Skin epidermis (tissue), 12 donors: ENCODE results near the gene RHBDL1.

Experiments
- H3K27ac ChIP-seq, 21 experiments: fragments of 200-600 bp; sonication (generic) in 11 of 21; one replicate each; pipeline ENCODE4 v1.5.0; 2020; ENCODE audit warnings: mild to moderate bottlenecking in 3 of 21, inconsistent platforms in 2 of 21, moderate library complexity in 2 of 21
- H3K4me3 ChIP-seq, 7 experiments: fragments of 200-600 bp; sonication (generic) in 2 of 7; one replicate each; pipeline ENCODE4 v1.5.0; 2020; ENCODE audit warnings: inconsistent platforms in 2 of 7, mild to moderate bottlenecking in 2 of 7, moderate library complexity in 1 of 7

RHBDL1 gene

GRCh38 chr16:635573-636205, 39.8 kb upstream of the RHBDL1 start:
- H3K4me3 ChIP-seq = peak overlapping the region; percentile 62 to 90 (median 73)
- peak overlapping the region; percentile 30 to 95 (median 88) for H3K27ac ChIP-seq

DNA sequence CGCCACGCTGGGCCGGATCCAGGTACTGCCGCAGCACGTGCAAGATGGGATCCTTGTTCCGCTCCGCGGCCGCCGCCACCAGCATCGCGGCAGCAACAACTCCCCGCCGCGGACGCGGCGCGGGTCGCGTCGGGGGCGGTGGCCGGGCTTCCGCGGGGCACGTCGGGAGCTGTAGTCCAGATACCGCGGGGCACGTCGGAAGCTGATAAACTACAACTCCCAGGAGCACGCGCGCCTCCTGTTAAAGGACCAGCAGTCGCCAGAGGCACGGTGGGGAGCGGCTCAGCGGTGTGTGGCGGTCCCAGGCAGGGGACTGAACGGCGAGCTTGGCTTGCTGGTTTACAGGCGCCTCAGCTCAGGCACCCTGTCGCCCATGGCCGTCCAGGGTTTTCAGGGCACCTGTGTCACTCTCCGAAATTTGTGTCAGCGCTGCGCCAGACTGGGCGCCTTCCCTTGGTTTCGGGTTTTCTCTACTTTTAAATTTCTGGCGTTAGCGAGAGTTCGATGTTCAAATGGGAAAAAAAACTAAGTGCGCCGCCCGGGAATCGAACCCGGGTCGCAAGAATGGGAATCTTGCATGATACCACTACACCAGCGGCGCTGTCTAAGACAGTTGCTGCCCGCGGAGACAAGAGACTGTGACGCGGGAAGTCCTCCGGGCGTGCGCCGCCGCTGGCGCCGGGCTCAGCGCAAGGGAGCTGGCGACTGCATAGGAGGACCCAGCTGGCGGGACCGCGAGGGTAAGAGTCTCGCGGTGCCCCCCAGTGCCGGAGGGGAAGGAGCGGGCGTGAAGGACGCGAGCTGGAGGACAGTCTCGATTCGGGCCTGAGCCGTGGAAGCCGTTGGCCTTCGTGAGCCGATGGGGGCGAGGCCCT, 39.0 kb upstream of the RHBDL1 start, which contains the start of gene METTL26:
TSS of gene METTL26 (minus strand) at position 100 of the 875 bp plus-strand sequence. CDS start at position 85, 15 bp downstream.
- peak within 1 kb of the TSS; percentile 59 to 95 (median 88) for H3K27ac ChIP-seq

GRCh38 chr16:637081-638018, 38.1 kb upstream of the RHBDL1 start:
- peak overlapping the region in 18 of 21 experiments; percentile 77 to 95 (median 88) for H3K27ac ChIP-seq
- H3K4me3 ChIP-seq = peak overlapping the region; percentile 62 to 90 (median 73)

More for the DNA sequence above, 39.0 kb upstream of the RHBDL1 start, which contains the start of gene METTL26:
- peak within 1 kb of the TSS; percentile 62 to 90 (median 73) for H3K4me3 ChIP-seq

GRCh38 chr16:638034-638543, 37.4 kb upstream of the RHBDL1 start:
- Histone ChIP-seq H3K27ac (peak overlapping the region in 1 of 21 experiments; percentile 37), H3K4me3 (no peak overlapping the region)

GRCh38 chr16:638836-639235, 36.6 kb upstream of the RHBDL1 start:
- Histone ChIP-seq H3K27ac (no peak overlapping the region), H3K4me3 (no peak overlapping the region)

GRCh38 chr16:640614-641013, 34.9 kb upstream of the RHBDL1 start:
- Histone ChIP-seq H3K27ac (no peak overlapping the region), H3K4me3 (no peak overlapping the region)

DNA sequence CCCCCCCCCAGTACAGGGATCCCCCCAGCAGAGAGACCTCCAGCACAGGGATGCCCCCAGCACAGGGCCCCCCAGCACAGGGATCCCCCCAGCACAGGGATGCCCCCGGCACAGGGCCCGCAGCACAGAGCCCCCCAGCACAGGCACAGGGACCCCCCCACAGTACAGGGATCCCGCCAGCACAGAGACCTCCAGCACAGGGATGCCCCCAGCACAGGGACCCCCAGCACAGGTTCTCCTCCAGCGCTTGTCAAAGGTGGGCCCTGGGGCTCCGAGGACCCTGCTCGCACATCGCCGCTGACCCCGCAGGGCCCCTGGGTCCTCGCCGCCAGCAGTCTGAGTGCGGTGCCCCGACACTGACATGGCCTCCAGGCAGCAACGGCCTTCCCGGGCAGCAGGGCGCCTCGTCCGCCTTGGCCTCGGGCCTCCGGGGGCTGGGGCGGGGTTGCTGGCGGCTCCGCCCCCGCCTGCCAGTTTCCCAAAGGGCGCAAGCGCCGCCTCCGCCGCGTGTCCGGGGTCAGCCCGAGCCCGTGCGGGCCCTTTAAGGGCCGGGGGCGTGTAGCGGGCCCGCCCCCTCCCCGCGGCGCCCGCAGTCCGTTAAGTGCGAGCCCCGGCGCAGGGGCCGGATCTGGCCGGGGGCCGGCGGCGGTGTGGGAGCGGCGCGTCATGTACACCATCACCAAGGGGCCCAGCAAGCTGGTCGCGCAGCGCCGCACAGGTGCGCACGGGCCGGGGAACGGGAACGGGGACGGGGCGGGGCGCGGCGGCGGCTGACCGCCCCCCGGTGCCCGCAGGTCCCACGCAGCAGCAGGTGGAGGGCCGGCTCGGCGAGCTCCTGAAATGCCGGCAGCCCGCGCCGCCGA, 33.9 kb upstream of the RHBDL1 start, which contains the start of gene MCRIP2:
TSS of gene MCRIP2 (plus strand) at position 503 of the 863 bp plus-strand sequence. CDS start at position 667, 164 bp downstream.
- Histone ChIP-seq H3K27ac (peak within 1 kb of the TSS in 20 of 21 experiments; percentile 16 to 82 (median 70)), H3K4me3 (peak within 1 kb of the TSS; percentile 52 to 83 (median 71))

DNA sequence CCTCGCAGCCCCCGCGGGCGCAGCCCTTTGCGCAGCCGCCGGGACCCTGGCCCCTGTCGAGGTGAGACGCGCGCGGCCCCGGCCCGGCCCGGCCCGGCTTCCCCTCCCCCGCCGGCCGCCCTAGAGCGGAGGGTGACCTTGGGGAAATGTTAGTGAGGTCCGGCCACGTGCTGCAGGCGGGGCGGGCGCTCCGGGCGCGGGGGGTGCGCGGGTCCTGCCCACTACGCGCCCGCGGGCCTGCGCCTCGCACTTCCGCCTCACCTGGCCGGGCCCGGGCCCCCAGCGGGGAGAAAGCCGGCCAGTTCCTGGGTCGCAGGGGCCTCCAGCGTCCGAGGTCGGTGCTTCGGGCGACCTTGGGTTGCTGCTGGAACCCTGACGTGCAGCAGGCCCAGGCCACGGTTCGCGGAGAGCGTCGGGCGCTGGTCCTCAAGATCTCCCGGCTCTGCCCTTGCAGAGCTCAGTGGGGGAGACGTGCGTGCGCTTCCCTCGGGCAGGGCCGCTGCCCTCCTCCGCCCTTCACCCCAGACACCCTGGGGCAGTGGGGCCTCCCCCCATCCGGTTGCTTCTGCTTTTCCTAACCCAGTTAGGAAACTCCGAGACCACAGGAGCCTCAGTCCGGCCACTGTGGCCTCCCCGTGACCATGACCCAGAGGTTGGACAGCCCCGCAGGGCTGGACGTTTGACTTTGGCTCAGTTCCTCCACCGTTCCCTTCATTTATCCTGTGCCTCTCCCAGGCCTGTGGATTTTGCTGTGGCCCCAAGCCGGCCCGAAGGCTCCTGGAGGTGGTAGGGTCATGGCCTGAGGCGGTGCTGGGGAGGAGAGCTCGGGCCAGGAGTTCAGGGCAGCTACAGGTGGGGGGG, 33.1 kb upstream of the RHBDL1 start:
- Histone ChIP-seq H3K27ac (peak overlapping the region in 19 of 21 experiments; percentile 16 to 82 (median 67)), H3K4me3 (peak overlapping the region; percentile 52 to 83 (median 71))

DNA sequence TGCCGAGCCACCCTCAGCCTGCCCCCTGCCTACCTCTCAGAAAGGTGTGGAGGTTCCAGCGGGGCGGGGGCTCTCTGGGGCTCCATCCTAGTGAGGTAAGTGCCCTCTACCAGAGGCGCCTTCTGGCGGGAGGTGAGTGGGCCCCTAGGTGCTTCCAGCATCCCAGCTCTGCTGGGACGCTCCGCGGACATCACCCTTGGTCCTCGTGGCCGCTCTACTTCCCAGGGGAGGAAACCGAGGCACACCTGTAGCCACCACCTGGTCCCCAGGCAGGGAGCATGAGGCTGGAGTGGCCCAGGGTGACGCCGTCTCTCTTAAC, 32.5 kb upstream of the RHBDL1 start:
- H3K4me3 ChIP-seq = peak overlapping the region in 4 of 7 experiments; percentile 52 to 83 (median 77)
- peak overlapping the region in 13 of 21 experiments; percentile 16 to 82 (median 72) for H3K27ac ChIP-seq

DNA sequence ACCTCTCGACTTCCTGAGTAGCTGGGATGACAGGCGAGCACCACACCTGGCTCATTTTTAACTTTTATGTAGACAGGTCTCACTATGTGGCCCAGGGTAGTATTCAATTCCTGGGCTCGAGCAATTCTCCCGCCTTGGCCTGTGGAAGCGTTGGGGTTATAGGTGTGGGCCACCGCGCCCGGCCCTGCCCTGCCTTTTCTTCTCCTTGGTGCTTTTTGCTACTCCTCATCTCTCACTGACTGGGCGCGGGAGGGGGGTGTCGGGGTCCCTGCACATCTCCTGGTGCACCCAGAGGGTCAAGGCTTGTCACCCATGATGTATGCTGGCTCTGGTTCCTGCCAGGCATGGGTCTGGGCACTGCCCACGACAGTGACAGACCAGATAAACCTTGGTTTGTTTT, 30.9 kb upstream of the RHBDL1 start:
- Histone ChIP-seq H3K4me3 (no peak overlapping the region), H3K27ac (no peak overlapping the region)

- no peak overlapping the region for H3K27ac ChIP-seq
- H3K4me3 ChIP-seq = no peak overlapping the region
Measured at GRCh38 chr16:645852-646678, 29.4 kb upstream of the RHBDL1 start.

- Histone ChIP-seq H3K4me3 (no peak overlapping the region), H3K27ac (no peak overlapping the region)
Measured at GRCh38 chr16:646679-647172, 28.7 kb upstream of the RHBDL1 start.

DNA sequence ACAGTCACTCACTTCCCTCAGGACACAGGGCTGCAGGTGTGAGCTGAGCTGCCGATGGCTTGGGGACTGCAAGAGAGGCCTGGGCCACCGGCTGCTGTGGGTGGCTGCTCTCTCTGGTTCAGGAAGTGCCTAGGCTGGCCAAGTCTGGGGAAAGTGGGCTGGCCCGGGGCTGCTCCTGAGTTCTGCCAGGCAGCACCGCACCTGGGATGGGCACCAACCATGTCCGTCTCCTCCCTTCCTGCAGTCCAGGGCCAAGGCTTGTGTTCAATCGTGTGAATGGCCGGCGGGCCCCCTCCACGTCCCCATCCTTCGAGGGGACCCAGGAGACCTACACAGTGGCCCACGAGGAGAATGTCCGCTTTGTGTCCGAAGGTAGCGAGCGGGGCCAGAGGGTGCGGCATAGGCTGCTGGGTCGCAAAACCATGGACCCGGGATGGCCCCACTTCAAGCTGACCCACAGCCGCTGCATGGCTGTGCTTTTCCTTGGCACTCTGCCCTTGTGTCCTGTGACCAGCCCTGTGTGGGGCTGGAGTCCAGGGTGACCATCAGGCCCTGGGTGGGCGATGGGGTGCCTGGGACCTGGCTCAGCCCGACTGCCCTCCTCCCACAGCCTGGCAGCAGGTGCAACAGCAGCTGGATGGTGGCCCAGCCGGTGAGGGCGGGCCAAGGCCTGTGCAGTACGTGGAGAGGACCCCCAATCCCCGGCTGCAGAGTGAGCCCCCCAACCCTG, 28.1 kb upstream of the RHBDL1 start:
- H3K4me3 ChIP-seq = peak overlapping the region in 1 of 7 experiments; percentile 82
- peak overlapping the region in 3 of 21 experiments; percentile 92 to 96 (median 96) for H3K27ac ChIP-seq

DNA sequence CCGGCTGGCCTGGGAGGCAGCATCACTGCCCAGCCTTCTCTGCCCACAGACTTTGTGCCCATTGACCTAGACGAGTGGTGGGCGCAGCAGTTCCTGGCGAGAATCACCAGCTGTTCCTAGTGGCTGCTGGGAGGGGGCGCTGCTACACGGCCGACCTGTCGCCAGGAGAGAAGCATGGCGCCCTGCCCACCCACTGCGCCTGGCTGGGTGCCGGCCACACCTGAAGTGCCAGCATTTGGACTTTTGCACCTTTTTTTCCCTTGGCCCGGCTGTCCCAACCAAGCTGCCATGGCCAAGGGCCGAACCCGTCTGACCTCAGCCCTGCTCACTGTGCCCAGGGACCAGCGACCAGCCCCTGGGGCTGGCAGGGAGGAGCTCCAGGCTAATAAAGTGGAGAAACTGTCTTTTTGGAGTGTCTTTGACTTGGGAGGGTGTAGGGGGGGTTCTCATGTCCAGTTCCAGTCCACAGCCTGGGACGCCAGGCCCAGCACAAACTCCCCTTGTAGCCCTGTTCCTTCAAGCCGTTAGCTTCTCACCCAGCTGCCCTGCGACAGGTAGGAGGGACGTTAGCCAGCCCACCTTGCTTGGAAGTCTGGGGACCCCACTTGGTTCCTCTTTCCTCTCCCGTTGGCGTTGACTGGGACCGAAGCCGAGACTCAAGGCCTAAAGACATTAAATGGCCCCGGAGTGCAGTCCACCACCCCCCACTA, 27.2 kb upstream of the RHBDL1 start:
- Histone ChIP-seq H3K4me3 (peak overlapping the region; percentile 53 to 86 (median 68)), H3K27ac (peak overlapping the region; percentile 60 to 96 (median 90))
